Breast epithelium (tissue), 3 donors: ENCODE data around the gene GPC6.

ENCODE experiments used
- CTCF ChIP-seq, 3 donors: fragments of 450-650 bp; IDR thresholded peaks; one replicate each; pipeline ENCODE4 v1.5.1; 2016 to 2017; ENCODE audit warnings: antibody characterized with exemption in 3 of 3, mild to moderate bottlenecking in 3 of 3, moderate library complexity in 3 of 3
- POLR2A ChIP-seq: fragments of 450-650 bp; IDR thresholded peaks from one replicate; pipeline ENCODE4 v1.6.1; 2016; ENCODE audit warnings: antibody characterized with exemption, mild to moderate bottlenecking, moderate library complexity

- no peak for TF ChIP-seq CTCF (IDR thresholded peaks at IDR 0.05)
- no peak for TF ChIP-seq POLR2A
Measured at GRCh38 chr13:94007072-94007471, 780.5 kb downstream of the GPC6 start.
